Right ventricle myocardium inferior (tissue), 1 donor: ENCODE measurements around the gene KBTBD6. TPM values are rescaled to one million over a fixed set of nuclear protein-coding genes. Genes with fewer than 3 reads are reported as not detected.

Experiments used
- microRNA-seq: library from miRNA; unstranded; fragments of <30 nt; microRNA quantifications from one replicate; pipeline ENCODE4 v1.2.0, GENCODE V29; 2020
- total RNA-seq: library from RNA; stranded (reverse); fragmentation: NEBNext Ultra II Directional; extraction: Animal tissue kit (Norgen Biotek cat#: 25700); gene quantifications from one replicate; pipeline ENCODE4 v1.2.1, GENCODE V29; 2021
- donor health status: DM: no; HTN: yes; CAD: no; lungs with severe emphysema.

The KBTBD6 gene
- total RNA-seq, 1 donor from 2014 or later, result 7.7 TPM

Small RNAs within 50 kb of the gene (microRNA-seq; reads per million reads assigned to microRNA genes)
- not detected for gene MIR3168

Other genes with a start within 250 kb of the KBTBD6 start
- gene ELF1, start 113.5 kb downstream of the KBTBD6 start, total RNA-seq, result 36.7 TPM
- 20.3 TPM for gene WBP4, start 71.3 kb downstream of the KBTBD6 start, total RNA-seq
- 5.9 TPM for gene KBTBD7, start 61.8 kb upstream of the KBTBD6 start, total RNA-seq
- gene MTRF1, start 130.8 kb upstream of the KBTBD6 start, total RNA-seq, result 15.0 TPM
- 7.4 TPM for gene NAA16, start 178.5 kb upstream of the KBTBD6 start, total RNA-seq